ENCODE data around the gene OARD1.

OARD1 gene

DNA sequence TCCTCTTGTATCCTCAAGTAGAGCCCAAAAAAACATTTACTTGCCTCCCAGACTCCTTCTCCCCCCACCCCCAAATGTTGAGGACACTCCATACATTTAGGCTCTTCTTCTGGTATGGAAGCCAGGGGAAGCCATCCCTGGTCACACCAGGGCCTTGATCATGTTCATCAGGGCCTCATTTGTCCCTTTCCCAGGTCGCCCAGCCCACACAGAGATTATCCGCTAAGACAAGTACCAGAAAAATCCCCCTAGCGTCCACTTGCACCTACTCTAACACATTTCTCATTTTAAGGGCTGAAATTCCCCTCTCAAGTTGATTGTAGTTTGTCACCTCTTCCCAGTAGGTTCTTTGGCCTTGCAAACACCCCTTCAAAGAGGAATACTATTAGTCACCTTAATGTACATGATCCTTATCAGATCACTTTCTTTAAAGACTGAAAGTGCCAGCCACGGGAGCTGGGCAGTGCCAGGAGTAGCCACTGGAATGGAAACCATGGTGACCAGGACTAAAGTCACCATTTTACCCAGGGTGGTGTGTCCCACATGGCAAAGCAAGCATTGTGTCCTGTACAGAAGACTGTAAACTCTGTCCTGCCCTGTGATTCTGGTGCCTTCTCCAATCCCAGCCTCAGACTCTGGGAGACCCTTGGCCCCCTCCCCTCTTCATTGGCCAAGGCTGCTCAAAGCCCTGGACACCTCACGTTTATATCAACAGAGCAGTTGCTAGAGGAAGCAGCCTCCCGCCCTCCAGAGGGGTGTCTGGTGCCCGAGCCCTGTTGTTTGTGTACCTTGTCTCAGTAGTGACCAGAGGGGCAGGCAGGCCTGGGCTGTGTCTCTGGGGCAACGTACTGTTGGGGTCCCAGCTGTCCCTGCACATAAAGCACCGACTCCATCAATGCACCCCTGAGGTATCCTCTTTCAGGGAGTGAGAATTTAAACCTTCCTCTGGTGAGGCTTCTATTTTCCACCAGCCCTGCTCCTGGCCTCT lies 24.1 kb downstream of the OARD1 start:
- no peak for DNase-seq (ENCODE audit: low read depth)

DNA sequence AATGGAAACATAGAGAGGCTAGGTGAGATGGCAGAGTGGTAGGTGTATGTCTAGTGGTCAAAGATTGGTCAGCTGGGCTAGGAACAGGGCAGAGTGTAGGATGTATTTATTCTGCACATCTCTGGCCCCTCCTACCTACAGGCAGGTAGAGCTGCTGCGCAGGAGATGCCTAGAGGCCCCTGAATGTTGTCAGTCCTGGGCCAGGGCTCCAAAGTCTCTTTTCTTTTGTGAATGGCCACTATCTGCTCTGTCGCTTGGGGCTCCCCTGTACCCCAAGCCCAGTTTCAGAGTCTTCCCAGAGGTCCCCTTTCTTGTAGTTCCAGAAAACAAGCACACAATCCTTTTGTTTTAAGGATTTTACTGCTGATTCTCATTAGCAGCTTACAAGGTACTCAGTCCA lies 24.9 kb downstream of the OARD1 start:
- DNase-seq (ENCODE audit: low read depth), result no peak

GRCh38 chr6:41046084-41046483 lies 26.1 kb downstream of the OARD1 start:
- DNase-seq (ENCODE audit: low read depth), result no peak

GRCh38 chr6:41045664-41046063 lies 26.5 kb downstream of the OARD1 start:
- no peak for DNase-seq (ENCODE audit: low read depth)

DNA sequence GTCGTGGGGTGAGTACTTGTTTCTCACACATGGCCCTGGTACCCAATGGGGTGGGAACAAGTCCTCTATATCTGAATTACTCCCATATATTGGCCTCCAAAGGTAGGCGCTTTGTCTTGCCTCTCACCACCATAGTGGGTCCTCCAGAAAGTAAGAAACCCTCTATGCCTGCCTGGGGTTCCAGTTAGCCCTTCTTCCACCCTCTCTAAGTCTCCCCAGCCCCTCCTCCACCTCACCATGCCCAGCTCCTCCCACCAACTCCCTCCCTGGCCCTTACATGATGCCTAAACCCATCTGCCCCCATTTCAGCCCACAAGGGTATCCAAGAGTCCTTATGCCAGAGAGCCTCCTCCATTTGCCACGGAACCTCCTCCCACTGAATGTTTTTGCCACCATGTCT lies 29.0 kb downstream of the OARD1 start:
- DNase-seq (ENCODE audit: low read depth), result no peak

- DNase-seq (ENCODE audit: low read depth), result no peak
Observed at GRCh38 chr6:41042226-41043055, 29.7 kb downstream of the OARD1 start, which contains the start of gene TSPO2. TSPO2 (plus strand) TSS chr6:41042467; CDS start chr6:41042986, 519 bp downstream.

GRCh38 chr6:41040940-41041536 lies 31.1 kb downstream of the OARD1 start:
- DNase-seq (ENCODE audit: low read depth), result no peak

DNA sequence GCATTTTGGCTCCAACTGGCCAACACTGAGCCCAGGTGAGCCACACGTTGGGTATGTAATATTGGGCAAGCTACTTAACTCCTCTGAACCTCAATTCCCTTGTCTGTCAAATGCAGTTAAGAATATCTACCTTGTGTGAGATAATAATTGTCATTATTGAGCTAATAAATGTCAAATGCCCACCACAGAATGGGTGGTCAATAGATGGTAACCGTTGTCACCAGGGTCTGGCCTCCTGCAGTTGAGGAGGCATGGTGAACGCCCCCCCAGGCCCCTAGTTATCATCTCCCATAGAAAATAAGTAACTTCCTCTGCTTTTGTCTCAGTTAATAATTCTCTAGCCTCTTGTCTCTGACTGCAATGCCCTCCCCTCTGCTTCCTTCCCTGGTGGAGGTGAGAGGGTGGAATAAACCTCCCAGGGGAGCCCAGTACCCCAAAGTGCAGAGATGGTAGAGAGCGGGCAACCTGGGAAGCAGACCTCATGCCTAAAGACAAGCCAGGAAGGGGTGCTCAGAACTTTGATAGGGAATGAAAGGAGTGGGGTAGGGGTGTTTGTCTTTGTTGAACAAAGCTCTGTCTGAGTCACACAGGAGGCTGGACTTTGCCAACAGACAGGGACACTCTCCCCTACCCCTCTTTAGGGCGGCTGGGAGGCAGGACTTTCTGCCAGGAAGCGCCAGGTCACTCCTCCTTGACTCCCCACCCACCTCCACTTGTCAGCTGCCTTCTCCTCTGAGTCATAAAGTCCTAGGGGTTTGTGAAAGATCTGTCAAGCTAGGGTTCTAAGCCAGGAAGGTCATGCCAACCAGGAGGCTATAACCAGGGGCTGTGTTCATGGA lies 31.8 kb downstream of the OARD1 start:
- DNase-seq (ENCODE audit: low read depth), result no peak

- DNase-seq (ENCODE audit: low read depth), result no peak
Observed at GRCh38 chr6:41039060-41039998, 32.8 kb downstream of the OARD1 start, which contains the start of gene UNC5CL. UNC5CL (minus strand) TSS chr6:41039221; CDS start chr6:41035074, 4,147 bp downstream.

DNA sequence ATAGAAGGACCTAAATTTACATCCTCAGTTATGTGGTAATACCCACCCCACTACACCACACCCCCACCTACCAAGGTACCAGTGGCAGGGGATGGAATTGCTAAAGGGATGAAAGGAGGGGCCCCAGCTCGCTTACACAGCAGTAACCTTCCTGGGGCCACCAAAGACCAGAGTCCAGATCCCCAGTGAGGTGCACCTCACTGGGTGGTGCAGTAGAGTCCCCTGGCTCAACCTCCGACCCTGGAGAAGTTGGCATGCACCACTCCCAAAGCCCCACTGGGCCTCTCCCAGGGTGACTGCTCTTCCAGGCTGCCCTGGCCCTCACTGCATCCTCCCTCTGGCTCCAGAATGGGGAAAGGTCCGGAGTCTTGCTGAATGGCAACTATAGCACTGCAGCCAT lies 34.0 kb downstream of the OARD1 start:
- DNase-seq (ENCODE audit: low read depth), result no peak

DNA sequence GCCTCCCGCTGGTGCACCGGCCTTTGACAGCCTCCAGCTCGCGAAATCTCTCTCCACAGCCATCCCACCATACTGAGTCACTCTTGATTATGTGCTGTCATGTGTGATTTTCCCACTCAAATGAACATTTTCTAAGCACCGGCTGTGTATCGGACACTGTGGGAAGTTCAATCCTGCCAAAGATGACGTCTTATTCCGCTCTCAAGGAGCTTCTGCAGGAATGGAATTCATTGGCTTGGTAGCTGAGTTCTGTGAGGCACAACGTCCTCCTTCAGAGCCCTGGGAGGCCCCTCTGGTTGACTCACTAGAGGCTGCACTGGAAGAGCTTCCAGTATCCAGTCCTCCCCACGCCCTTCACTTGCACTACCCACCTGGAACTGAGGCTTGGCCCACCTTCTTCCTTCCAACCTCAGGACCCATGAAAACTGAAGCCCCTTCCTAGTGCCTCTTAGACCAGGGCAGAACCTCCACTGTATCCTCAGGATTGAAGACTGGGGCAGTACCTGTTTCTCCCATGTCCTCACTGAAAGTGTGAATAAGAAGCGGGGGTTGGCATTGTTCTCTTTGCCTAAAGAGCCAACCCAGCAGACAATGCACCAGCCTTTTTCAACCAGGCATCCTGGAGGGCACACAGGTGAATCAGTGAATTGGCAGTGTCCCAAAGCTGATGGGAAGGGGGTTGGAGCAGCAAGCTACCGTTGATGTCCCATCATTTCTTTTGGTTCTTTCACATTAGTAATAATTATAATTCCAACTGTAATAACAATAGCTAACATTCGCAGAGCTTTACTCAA lies 34.9 kb downstream of the OARD1 start:
- DNase-seq (ENCODE audit: low read depth), result no peak

- no peak for DNase-seq (ENCODE audit: low read depth)
Observed at GRCh38 chr6:41036601-41037000, 35.6 kb downstream of the OARD1 start.

GRCh38 chr6:41036186-41036585 lies 36.0 kb downstream of the OARD1 start:
- no peak for DNase-seq (ENCODE audit: low read depth)

DNA sequence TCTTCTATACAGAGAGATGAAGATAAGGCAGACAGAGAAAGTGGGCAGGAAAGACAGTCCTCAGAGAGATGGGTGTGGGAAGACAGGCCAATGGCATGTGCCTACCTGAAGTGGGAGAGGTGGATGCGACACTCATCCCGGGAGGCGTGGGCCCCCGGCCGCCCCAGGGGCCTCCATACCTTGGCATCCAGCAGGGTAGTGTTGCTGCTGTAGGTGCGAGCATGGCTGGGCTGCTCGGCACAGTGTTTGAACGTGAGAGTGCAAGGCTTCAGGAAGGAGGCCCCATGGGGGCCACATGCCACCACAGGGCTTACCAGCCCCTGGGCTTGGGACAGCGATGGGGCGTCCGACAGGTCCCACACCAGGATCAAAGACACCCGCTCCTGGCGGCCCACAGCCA lies 38.4 kb downstream of the OARD1 start:
- no peak for DNase-seq (ENCODE audit: low read depth)

- DNase-seq (ENCODE audit: low read depth), result no peak
Observed at GRCh38 chr6:41032830-41033229, 39.3 kb downstream of the OARD1 start.

- DNase-seq (ENCODE audit: low read depth), result no peak
Observed at GRCh38 chr6:41028561-41029412, 43.4 kb downstream of the OARD1 start.

DNA sequence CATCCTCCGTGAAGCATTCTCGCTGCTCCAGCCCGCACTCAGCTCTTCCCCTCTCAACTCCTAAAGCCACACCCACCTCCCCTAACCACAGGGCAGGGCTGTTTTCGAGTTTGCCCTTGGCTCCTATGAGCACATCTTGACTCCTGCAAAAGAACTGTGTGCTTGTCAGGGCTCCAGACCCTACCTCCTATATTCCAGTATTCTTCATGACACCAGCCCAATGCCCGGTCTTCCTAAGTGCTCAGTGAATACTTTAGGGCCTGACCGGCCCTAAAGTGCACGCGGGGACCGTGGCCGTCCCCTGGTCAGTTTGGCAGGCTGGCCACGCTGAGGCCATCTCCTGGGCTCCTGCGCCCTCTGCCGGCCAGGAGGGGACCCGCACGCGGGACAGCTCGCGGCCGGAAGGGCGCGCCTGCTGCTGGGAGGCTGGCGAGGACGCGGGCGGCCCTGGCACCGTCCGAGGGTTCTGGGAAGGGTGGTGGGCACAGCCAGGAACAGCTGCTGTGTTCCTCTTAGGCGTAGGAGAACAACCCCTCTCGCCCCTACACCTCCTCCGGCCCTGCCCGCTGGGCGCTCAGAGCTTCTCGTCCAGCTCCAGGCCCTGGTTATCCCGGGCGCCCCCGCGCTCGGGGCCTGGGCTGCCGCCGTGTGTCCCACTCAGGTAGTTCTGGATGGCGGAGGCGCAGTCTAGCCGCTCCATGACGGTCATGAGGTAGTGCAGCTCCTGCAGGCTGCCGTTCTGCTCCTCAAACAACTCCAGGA lies 44.2 kb downstream of the OARD1 start:
- no peak for DNase-seq (ENCODE audit: low read depth)

DNA sequence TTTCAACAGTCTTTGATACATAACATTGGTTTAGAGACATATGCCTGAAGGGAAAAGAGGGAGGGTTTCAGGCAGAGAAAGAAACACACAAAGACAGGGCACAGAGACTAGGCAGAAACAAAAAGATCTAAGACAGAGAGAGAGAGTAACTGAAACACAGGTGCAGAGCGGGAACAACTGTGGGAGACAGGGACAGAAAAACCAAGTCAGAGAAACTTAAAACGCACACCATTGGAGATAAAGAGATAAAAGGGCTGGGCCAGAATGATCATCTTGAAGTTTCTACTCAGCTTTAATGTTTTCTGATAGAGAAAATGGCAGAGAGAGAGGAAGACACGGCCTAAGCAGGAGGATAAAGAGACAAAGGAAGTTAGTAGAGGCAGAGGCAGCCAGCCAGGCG lies 44.9 kb downstream of the OARD1 start:
- DNase-seq (ENCODE audit: low read depth), result no peak
